OCI-LY7 (cell line): ENCODE measurements around the gene KBTBD13. TPM values are rescaled to one million over a fixed set of nuclear protein-coding genes. Genes with fewer than 3 reads are reported as not detected.

Source experiments
- BruUV-seq: library from RNA; stranded (reverse); fragments of 400-500 nt; replicated peaks from 2 replicates; lab custom pipeline; 2021; lab: Mats Ljungman, UMichigan
- CTCF ChIA-PET: fragments of 300-600 bp; sonication (Branson Sonifier 250); formaldehyde crosslinking; loops from one replicate; lab custom pipeline; 2022; ENCODE audit warnings: antibody characterized with exemption; ENCODE audit not compliant: unreplicated experiment; lab: Charles Lee
- POLR2A ChIA-PET: fragments of 300-600 bp; sonication (Branson Sonifier 250); formaldehyde crosslinking; loops from one replicate; lab custom pipeline; 2022; ENCODE audit warnings: antibody characterized with exemption; lab: Charles Lee
- DNase-seq: peaks from one replicate; pipeline ENCODE4 v3.0.0-alpha.2; 2015; ENCODE audit warnings: low spot score
- H2AFZ ChIP-seq: fragments of 200-600 bp; sonication (generic), shearing (Covaris generic); 2 replicates; pipeline ENCODE4 v1.6.1; 2014; ENCODE audit warnings: mild to moderate bottlenecking, antibody characterized with exemption, low read length, moderate library complexity
- H3K27ac ChIP-seq: fragments of 200-600 bp; sonication (generic); 2 replicates; pipeline ENCODE4 v1.5.1; 2014; ENCODE audit warnings: mixed run types, low read depth, mild to moderate bottlenecking, moderate library complexity, low read length, inconsistent platforms; ENCODE audit not compliant: poor library complexity, severe bottlenecking
- H3K36me3 ChIP-seq: fragments of 200-600 bp; sonication (generic); 2 replicates; pipeline ENCODE4 v1.6.1; 2014; ENCODE audit warnings: mild to moderate bottlenecking, antibody characterized with exemption, low read length, moderate library complexity, mixed read lengths; ENCODE audit not compliant: insufficient read depth
- H3K4me1 ChIP-seq: fragments of 200-600 bp; sonication (generic); 2 replicates; pipeline ENCODE4 v1.5.1; 2014; ENCODE audit warnings: mild to moderate bottlenecking, low read length; ENCODE audit not compliant: insufficient read depth, poor library complexity, severe bottlenecking
- H3K4me2 ChIP-seq: fragments of 200-600 bp; sonication (generic); 2 replicates; pipeline ENCODE4 v1.6.1; 2014; ENCODE audit warnings: mild to moderate bottlenecking, low read length
- H3K4me3 ChIP-seq: fragments of 200-600 bp; sonication (generic); 2 replicates; pipeline ENCODE4 v1.5.1; 2014; ENCODE audit warnings: mild to moderate bottlenecking, low read depth, low read length; ENCODE audit not compliant: poor library complexity, severe bottlenecking
- H3K79me2 ChIP-seq: fragments of 200-600 bp; sonication (generic); 2 replicates; pipeline ENCODE4 v1.6.1; 2016; ENCODE audit warnings: low read depth, mild to moderate bottlenecking, low read length, moderate library complexity, mixed read lengths; ENCODE audit not compliant: insufficient read depth
- H3K9me2 ChIP-seq: fragments of 200-600 bp; sonication (generic); 2 replicates; pipeline ENCODE4 v1.6.1; 2016; ENCODE audit warnings: mild to moderate bottlenecking, low read length, mixed read lengths; ENCODE audit not compliant: insufficient read depth
- H3K9me3 ChIP-seq: fragments of 200-600 bp; sonication (generic); 2 replicates; pipeline ENCODE4 v1.6.1; 2014; ENCODE audit warnings: mild to moderate bottlenecking, mixed run types, low read length, mixed read lengths
- H4K20me1 ChIP-seq: fragments of 200-600 bp; sonication (generic); 2 replicates; pipeline ENCODE4 v1.6.1; 2014; ENCODE audit warnings: mild to moderate bottlenecking, antibody characterized with exemption, low read length, moderate library complexity, mixed read lengths; ENCODE audit not compliant: insufficient read depth
- EZH2phosphoT487 ChIP-seq: fragments of 200-600 bp; sonication (generic); IDR thresholded peaks from 2 replicates; pipeline ENCODE4 v1.6.1; 2018; ENCODE audit warnings: low read depth, borderline replicate concordance, mild to moderate bottlenecking, mixed run types, antibody characterized with exemption, low read length, moderate library complexity, mixed read lengths
- intact Hi-C: fragments of 100-400 bp; cut with micrococcal nuclease; formaldehyde crosslinking; loops from one replicate; pipeline ENCODE4 v1.10.0; 2022; ENCODE audit not compliant: unreplicated experiment
- total RNA-seq, 2 experiments: library from RNA; depleted of rRNA in 1 of 2; stranded (reverse); fragments of >200 nt in 1 of 2; shearing (Covaris generic) in 1 of 2; gene quantifications; 2 replicates each; pipeline ENCODE4 v1.2.3, GENCODE V29; 2014 to 2022
- TF ChIP-seq, protein P1 (sequence below): fragments of 200-600 bp; sonication (generic); conservative IDR thresholded peaks from 2 replicates; pipeline ENCODE4 v1.5.1; 2014; ENCODE audit warnings: mild to moderate bottlenecking, antibody characterized with exemption, low read length, moderate library complexity, mixed read lengths

The KBTBD13 gene
- total RNA-seq, 2 experiments from 2014 or later: not detected

DNA sequence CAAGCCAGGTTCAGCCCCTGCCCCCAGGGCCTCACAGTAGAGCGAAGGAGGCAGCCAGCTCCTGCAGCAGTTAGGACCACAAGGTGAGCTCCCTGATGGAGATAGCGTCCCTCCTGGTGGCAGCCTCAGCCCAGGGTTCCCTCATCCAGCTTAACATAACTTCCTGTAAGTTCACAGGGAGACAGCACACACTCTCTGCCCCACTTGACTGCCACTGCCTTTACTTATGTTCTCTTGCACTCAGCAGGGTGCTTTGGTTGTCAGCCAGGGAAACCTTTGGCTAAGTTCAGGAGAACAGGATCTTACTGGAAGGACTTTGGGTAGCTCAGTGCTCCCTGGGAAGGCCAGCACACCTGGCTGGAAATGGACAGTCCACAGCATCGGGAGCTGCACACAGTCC is 10.9 kb downstream of the KBTBD13 start:
- Histone ChIP-seq H3K4me1 (no peaks in the 10 kb centered on the region), H3K4me3 (no peak overlapping the region), H3K9me3 (no peaks in the 10 kb centered on the region), H3K27ac (no peak overlapping the region), H3K4me2 (no peak overlapping the region), H2AFZ (no peak overlapping the region), H4K20me1 (no peaks in the 10 kb centered on the region), H3K36me3 (no peaks in the 10 kb centered on the region), H3K9me2 (no peaks in the 10 kb centered on the region), H3K79me2 (no peaks in the 10 kb centered on the region)
- TF ChIP-seq EZH2phosphoT487: no peak
- TF ChIP-seq, protein P1, sequence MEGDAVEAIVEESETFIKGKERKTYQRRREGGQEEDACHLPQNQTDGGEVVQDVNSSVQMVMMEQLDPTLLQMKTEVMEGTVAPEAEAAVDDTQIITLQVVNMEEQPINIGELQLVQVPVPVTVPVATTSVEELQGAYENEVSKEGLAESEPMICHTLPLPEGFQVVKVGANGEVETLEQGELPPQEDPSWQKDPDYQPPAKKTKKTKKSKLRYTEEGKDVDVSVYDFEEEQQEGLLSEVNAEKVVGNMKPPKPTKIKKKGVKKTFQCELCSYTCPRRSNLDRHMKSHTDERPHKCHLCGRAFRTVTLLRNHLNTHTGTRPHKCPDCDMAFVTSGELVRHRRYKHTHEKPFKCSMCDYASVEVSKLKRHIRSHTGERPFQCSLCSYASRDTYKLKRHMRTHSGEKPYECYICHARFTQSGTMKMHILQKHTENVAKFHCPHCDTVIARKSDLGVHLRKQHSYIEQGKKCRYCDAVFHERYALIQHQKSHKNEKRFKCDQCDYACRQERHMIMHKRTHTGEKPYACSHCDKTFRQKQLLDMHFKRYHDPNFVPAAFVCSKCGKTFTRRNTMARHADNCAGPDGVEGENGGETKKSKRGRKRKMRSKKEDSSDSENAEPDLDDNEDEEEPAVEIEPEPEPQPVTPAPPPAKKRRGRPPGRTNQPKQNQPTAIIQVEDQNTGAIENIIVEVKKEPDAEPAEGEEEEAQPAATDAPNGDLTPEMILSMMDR: no peak
- no peak for DNase-seq
- ChIA-PET POLR2A (no interaction called here), CTCF (interaction anchor here (0.6 kb wide), 1 partner anchor 16 kb away, joined by 4 read pairs; no protein-coding TSS in a partner anchor)
- no TSS peak for BruUV-seq
- intact Hi-C loops: loop anchor here (2.0 kb wide), 1 partner anchor 33 kb away; no protein-coding TSS in a partner anchor

- POLR2A ChIA-PET: no interaction called here
- Histone ChIP-seq H2AFZ (no peak overlapping the region), H3K9me2 (no peaks in the 10 kb centered on the region), H3K27ac (no peak overlapping the region), H3K4me2 (no peak overlapping the region), H3K9me3 (no peaks in the 10 kb centered on the region), H3K4me1 (no peaks in the 10 kb centered on the region), H4K20me1 (no peaks in the 10 kb centered on the region), H3K36me3 (no peaks in the 10 kb centered on the region), H3K79me2 (no peaks in the 10 kb centered on the region), H3K4me3 (no peak overlapping the region)
- no peak for DNase-seq
- no peak for TF ChIP-seq EZH2phosphoT487
- TF ChIP-seq, protein P1: no peak
- CTCF ChIA-PET: interaction anchor here (0.6 kb wide), 1 partner anchor 16 kb away, joined by 4 read pairs; no protein-coding TSS in a partner anchor
- BruUV-seq: no TSS peak
- intact Hi-C loops: loop anchor here (2.0 kb wide), 1 partner anchor 33 kb away; no protein-coding TSS in a partner anchor
These were observed 11.5 kb downstream of the KBTBD13 start for GRCh38 chr15:65087873-65088642.

- Histone ChIP-seq H3K79me2 (no peaks in the 10 kb centered on the region), H3K4me3 (no peak overlapping the region), H3K4me1 (no peaks in the 10 kb centered on the region), H3K27ac (no peak overlapping the region), H4K20me1 (no peaks in the 10 kb centered on the region), H2AFZ (no peak overlapping the region), H3K9me3 (no peaks in the 10 kb centered on the region), H3K9me2 (no peaks in the 10 kb centered on the region), H3K4me2 (no peak overlapping the region), H3K36me3 (no peaks in the 10 kb centered on the region)
- CTCF ChIA-PET: no interaction called here
- DNase-seq: no peak
- BruUV-seq: no TSS peak
- intact Hi-C loops: no loop called here
- TF ChIP-seq, protein P1: no peak
- no peak for TF ChIP-seq EZH2phosphoT487
- POLR2A ChIA-PET: no interaction called here
These were observed 12.1 kb downstream of the KBTBD13 start for GRCh38 chr15:65088643-65089021.
